ENCODE data around the gene PXMP2. TPM values are rescaled to one million over a fixed set of nuclear protein-coding genes. Genes with fewer than 3 reads are reported as not detected.

The PXMP2 gene
- polyA plus RNA-seq, 2 of the 4 experiments (the other 2 are of a cell fraction) = 18.7 to 21.3 TPM

- POLR2A ChIA-PET = no interaction called here
- no peak overlapping the region for H3K4me3 ChIP-seq
- 91% methylated on average over 2 of the region's 2 CpGs for WGBS (ENCODE audit: missing lambda C conversion rate)
- H3K4me2 ChIP-seq = no peak overlapping the region
- peaks cover 9% of the 10 kb centered on the region; the same call in 2 of the 3 replicates for H3K9me3 ChIP-seq
- DNase-seq (ENCODE audit: low read depth in 1 of 2, low spot score in 1 of 2) = no peak
- no peak overlapping the region for H3K27ac ChIP-seq
- no peaks in the 10 kb centered on the region for H3K4me1 ChIP-seq
- CTCF ChIA-PET = interaction anchor here (1.1 to 2.4 kb wide), 2 partner anchors 9 to 12 kb away, joined by 8 read pairs; no protein-coding TSS in a partner anchor
- no peak for TF ChIP-seq ZC3H11A (IDR thresholded peaks at IDR 0.05)
- no peak for TF ChIP-seq HMGXB4 (CRISPR knock-in tag; IDR thresholded peaks at IDR 0.05; ENCODE audit: borderline replicate concordance)
- TF ChIP-seq PHF8 (IDR thresholded peaks at IDR 0.05; ENCODE audit: borderline replicate concordance, low read depth) = no peak
- TF ChIP-seq BHLHE40 (IDR thresholded peaks at IDR 0.05; ENCODE audit: low read depth, low read length) = no peak
- no peak for TF ChIP-seq JUNB (IDR thresholded peaks at IDR 0.05)
- no peak for TF ChIP-seq SREBF2 (IDR thresholded peaks at IDR 0.05)
- no peak for TF ChIP-seq ZSCAN20 (CRISPR knock-in tag; IDR thresholded peaks at IDR 0.05)
- no peak for TF ChIP-seq PBX3 (IDR thresholded peaks at IDR 0.05)
- TF ChIP-seq MAX (IDR thresholded peaks at IDR 0.05) = no peak
- no peak for TF ChIP-seq RFX5 (IDR thresholded peaks at IDR 0.05)
- TF ChIP-seq HOXA7 (CRISPR knock-in tag; IDR thresholded peaks at IDR 0.05) = no peak
- no peak for TF ChIP-seq CEBPB (IDR thresholded peaks at IDR 0.05)
- TF ChIP-seq KDM5A (IDR thresholded peaks at IDR 0.05) = no peak
- no peak for TF ChIP-seq TFCP2L1 (CRISPR knock-in tag; IDR thresholded peaks at IDR 0.05)
- TF ChIP-seq NR3C1 (IDR thresholded peaks at IDR 0.05) = no peak
- FAIRE-seq = no peak
- no peak for ATAC-seq
These were observed 20.8 kb downstream of the PXMP2 start for GRCh38 chr12:132708150-132708549.

- Histone ChIP-seq H3K27ac (peak overlapping the region; percentile 92 to 95), H3K4me2 (peak overlapping the region; percentile 82), H3K4me1 (no peaks in the 10 kb centered on the region), H3K4me3 (peak overlapping the region; percentile 93), H3K9me3 (peaks cover 9% of the 10 kb centered on the region; the same call in 2 of the 3 replicates)
- POLR2A ChIA-PET = interaction anchor here (1.1 kb wide), 1 partner anchor 8 kb away, joined by 3 read pairs; no protein-coding TSS in a partner anchor
- DNase-seq (ENCODE audit: low read depth in 1 of 2, low spot score in 1 of 2) (no peak), FAIRE-seq (no peak), ATAC-seq (peak; percentile 52 to 64)
- CTCF ChIA-PET = interaction anchor here (0.7 to 2.4 kb wide), 3 partner anchors 10 to 78 kb away, joined by 3 to 8 read pairs (median 3); no protein-coding TSS in a partner anchor
- WGBS (ENCODE audit: missing lambda C conversion rate) = 16% methylated on average over 26 of the region's 26 CpGs
- TF ChIP-seq SMC3 (IDR thresholded peaks at IDR 0.05) (no peak), NR3C1 (IDR thresholded peaks at IDR 0.05) (no peak), FOSL2 (IDR thresholded peaks at IDR 0.05) (no peak), FOSL2 (CRISPR knock-in tag; IDR thresholded peaks at IDR 0.05) (no peak), HMGXB4 (CRISPR knock-in tag; IDR thresholded peaks at IDR 0.05; ENCODE audit: borderline replicate concordance) (no peak), ATOH8 (CRISPR knock-in tag; IDR thresholded peaks at IDR 0.05; ENCODE audit: low read depth) (no peak), PHF8 (IDR thresholded peaks at IDR 0.05; ENCODE audit: borderline replicate concordance, low read depth) (no peak), ZNF302 (CRISPR knock-in tag; IDR thresholded peaks at IDR 0.05) (no peak), CTCF (IDR thresholded peaks at IDR 0.05) (no peak), JUN (IDR thresholded peaks at IDR 0.05) (no peak), MAX (IDR thresholded peaks at IDR 0.05) (no peak), USF2 (IDR thresholded peaks at IDR 0.05) (no peak), RFX5 (IDR thresholded peaks at IDR 0.05) (no peak), BHLHE40 (IDR thresholded peaks at IDR 0.05; ENCODE audit: low read depth, low read length) (no peak), CEBPB (IDR thresholded peaks at IDR 0.05) (no peak), POLR2AphosphoS2 (conservative IDR thresholded peaks at IDR 0.05; ENCODE audit: low read length) (no peak), HOXA7 (CRISPR knock-in tag; IDR thresholded peaks at IDR 0.05) (no peak)
These were observed 22.6 kb downstream of the PXMP2 start for GRCh38 chr12:132710043-132710404.
